ENCODE data around the gene FBXO31. TPM values are rescaled to one million over a fixed set of nuclear protein-coding genes. Genes with fewer than 3 reads are reported as not detected.

Gene FBXO31
- total and polyA plus RNA-seq, 2 of the 13 experiments (the other 11 are each of a cell fraction or from before 2014, with no cell fraction given), result 92.4 to 101 TPM

DNA sequence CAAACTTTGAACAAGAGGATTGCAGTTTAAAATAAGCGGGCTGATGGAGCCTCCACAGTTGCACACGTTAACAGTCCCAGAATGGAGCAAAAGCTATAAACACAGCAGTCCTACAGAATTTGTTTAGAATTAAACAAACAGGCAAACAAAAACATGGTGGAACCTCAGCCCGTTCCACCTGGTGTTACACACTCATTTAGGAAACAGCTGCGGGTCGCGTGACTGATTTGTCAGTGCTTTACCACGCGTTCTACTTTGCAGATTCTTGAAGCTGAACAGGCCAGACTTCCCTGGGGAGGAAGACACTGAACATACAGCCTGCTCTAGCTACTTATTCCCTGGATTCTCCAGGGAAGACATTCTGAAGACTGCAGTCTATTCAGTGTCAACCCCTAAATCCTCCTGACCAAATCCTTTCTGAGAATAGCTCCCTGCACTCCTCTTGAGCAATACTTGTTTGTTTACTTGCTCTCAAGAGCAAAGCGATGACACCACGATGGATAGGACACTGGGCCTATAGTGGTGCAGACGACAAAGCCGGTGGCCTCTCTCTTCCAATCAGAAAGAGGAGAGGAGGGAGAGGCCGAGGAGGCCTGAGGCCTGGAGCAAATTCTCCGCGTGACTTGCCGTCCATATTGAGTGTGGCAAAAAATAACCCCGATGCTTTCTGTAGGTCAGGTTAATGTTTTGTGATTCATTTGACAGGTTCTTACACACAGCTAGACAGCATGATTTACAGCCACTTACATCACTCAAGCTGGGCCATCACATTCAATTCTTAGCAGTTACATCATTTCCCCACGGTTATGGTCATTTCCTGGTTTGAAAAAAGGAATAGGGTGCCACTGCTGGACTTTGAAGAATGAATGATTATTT is 4.6 kb upstream of the FBXO31 start (continued):
- TF ChIP-seq, protein P1, sequence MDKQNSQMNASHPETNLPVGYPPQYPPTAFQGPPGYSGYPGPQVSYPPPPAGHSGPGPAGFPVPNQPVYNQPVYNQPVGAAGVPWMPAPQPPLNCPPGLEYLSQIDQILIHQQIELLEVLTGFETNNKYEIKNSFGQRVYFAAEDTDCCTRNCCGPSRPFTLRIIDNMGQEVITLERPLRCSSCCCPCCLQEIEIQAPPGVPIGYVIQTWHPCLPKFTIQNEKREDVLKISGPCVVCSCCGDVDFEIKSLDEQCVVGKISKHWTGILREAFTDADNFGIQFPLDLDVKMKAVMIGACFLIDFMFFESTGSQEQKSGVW (CRISPR knock-in tag; IDR thresholded peaks at IDR 0.05; ENCODE audit: borderline replicate concordance), result no peak
- TF ChIP-seq ISX (CRISPR knock-in tag; conservative IDR thresholded peaks at IDR 0.05) (no peak), ZFP37 (CRISPR knock-in tag; IDR thresholded peaks at IDR 0.05; ENCODE audit: borderline replicate concordance) (no peak), HOXA3 (CRISPR knock-in tag; IDR thresholded peaks at IDR 0.05) (peak; percentile 96), MLLT10 (CRISPR knock-in tag; IDR thresholded peaks at IDR 0.05) (no peak), GATA4 (IDR thresholded peaks at IDR 0.05; ENCODE audit: borderline replicate concordance, low read depth) (no peak), ZNF776 (CRISPR knock-in tag; IDR thresholded peaks at IDR 0.05) (no peak), TRIM22 (IDR thresholded peaks at IDR 0.05) (no peak), NFRKB (IDR thresholded peaks at IDR 0.05) (no peak), PHF21A (CRISPR knock-in tag; IDR thresholded peaks at IDR 0.05) (peak; percentile 98), NFKBIZ (CRISPR knock-in tag; IDR thresholded peaks at IDR 0.05) (peak; percentile 75; the same call in 1 of the 2 replicates), ZNF33A (CRISPR knock-in tag; IDR thresholded peaks at IDR 0.05; ENCODE audit: borderline replicate concordance) (no peak), POLR2G (IDR thresholded peaks at IDR 0.05; ENCODE audit: low read depth, low read length) (peak; percentile 76), ZNF207 (IDR thresholded peaks at IDR 0.05; ENCODE audit: borderline replicate concordance) (no peak), ZNF337 (CRISPR knock-in tag; IDR thresholded peaks at IDR 0.05; ENCODE audit: borderline replicate concordance, low read depth) (peak; percentile 63; the same call in 1 of the 2 replicates), ZNF205 (CRISPR knock-in tag; IDR thresholded peaks at IDR 0.05) (peak; percentile 52), ATF5 (CRISPR knock-in tag; IDR thresholded peaks at IDR 0.05; ENCODE audit: low read depth) (no peak)
- TF ChIP-seq, protein P2, sequence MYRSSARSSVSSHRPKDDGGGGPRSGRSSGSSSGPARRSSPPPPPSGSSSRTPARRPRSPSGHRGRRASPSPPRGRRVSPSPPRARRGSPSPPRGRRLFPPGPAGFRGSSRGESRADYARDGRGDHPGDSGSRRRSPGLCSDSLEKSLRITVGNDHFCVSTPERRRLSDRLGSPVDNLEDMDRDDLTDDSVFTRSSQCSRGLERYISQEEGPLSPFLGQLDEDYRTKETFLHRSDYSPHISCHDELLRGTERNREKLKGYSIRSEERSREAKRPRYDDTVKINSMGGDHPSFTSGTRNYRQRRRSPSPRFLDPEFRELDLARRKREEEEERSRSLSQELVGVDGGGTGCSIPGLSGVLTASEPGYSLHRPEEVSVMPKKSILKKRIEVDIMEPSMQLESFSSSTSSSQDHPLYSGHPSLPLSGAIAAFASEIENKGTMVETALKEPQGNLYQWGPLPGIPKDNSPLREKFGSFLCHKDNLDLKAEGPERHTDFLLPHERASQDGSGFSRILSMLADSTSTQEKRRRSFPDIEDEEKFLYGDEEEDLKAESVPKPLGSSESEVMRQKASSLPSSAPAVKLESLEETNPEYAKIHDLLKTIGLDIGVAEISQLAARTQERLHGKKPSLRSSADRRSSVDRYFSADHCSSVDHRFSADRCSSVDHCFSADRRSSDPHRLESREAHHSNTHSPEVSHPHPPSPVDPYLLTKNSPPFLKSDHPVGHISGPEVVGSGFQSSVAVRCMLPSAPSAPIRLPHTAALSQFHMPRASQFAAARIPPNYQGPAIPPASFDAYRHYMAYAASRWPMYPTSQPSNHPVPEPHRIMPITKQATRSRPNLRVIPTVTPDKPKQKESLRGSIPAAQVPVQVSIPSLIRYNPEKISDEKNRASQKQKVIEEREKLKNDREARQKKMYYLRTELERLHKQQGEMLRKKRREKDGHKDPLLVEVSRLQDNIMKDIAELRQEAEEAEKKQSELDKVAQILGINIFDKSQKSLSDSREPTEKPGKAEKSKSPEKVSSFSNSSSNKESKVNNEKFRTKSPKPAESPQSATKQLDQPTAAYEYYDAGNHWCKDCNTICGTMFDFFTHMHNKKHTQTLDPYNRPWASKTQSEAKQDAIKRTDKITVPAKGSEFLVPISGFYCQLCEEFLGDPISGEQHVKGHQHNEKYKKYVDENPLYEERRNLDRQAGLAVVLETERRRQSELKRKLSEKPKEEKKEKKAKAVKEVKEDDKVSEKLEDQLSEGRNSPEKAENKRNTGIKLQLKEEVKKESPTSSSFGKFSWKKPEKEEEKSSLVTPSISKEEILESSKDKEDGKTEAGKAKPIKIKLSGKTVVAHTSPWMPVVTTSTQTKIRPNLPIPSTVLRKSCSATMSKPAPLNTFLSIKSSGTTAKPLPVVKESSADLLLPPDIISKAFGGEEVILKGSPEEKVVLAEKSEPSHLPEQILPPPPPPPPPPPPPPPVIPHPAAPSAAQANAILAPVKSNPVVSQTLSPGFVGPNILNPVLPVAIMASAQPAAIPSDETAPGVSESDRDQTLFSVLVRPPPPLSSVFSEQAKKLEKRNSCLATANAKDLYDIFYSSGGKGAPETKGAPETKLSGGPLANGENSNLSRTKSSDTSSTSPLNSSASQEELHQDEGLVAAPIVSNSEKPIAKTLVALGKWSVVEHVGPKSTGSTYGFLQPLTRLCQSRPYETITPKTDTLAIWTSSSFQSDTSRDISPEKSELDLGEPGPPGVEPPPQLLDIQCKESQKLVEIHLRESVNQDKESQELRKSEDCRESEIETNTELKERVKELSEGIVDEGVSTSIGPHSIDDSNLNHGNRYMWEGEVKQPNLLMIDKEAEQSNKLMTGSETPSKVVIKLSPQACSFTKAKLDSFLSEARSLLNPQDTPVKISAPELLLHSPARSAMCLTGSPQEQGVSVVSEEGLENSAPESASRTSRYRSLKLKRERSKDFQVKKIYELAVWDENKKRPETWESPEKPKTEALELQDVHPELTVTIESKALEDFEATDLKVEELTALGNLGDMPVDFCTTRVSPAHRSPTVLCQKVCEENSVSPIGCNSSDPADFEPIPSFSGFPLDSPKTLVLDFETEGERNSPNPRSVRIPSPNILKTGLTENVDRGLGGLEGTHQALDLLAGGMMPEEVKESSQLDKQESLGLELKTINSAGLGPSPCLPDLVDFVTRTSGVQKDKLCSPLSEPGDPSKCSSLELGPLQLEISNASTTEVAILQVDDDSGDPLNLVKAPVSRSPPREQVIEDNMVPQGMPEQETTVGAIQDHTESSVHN (CRISPR knock-in tag; IDR thresholded peaks at IDR 0.05), result no peak

Measured in HepG2 (cell line).